H9 (cell line): ENCODE data around the gene SLC23A3. TPM values are rescaled to one million over a fixed set of nuclear protein-coding genes. Genes with fewer than 3 reads are reported as not detected.

Source experiments
- DNase-seq: peaks from one replicate; pipeline ENCODE4 v3.0.0-alpha.2; 2017
- H2AFZ ChIP-seq: one replicate; pipeline ENCODE4 v1.6.1; 2013; ENCODE audit warnings: mild to moderate bottlenecking, low read length, control low read depth, moderate library complexity
- H2AK5ac ChIP-seq: 2 replicates; pipeline ENCODE4 v1.6.1; 2013; ENCODE audit warnings: low read length, control low read depth, mixed read lengths; ENCODE audit not compliant: insufficient read length
- H2BK120ac ChIP-seq: one replicate; pipeline ENCODE4 v1.6.1; 2013; ENCODE audit warnings: low read depth, mild to moderate bottlenecking, low read length, control low read depth, inconsistent platforms; ENCODE audit not compliant: poor library complexity, severe bottlenecking
- H2BK12ac ChIP-seq: 2 replicates; pipeline ENCODE4 v1.6.1; 2013; ENCODE audit warnings: low read length, control low read depth, mixed read lengths, low read depth; ENCODE audit not compliant: insufficient read length
- H2BK15ac ChIP-seq: 2 replicates; pipeline ENCODE4 v1.6.1; 2013; ENCODE audit warnings: low read depth, low read length, control low read depth
- H2BK20ac ChIP-seq: one replicate; pipeline ENCODE4 v1.6.1; 2013; ENCODE audit warnings: low read depth, mild to moderate bottlenecking, low read length, control low read depth, inconsistent platforms; ENCODE audit not compliant: poor library complexity, severe bottlenecking
- H2BK5ac ChIP-seq: 2 replicates; pipeline ENCODE4 v1.6.1; 2013; ENCODE audit warnings: low read length, control low read depth, mixed read lengths; ENCODE audit not compliant: insufficient read length
- H3K14ac ChIP-seq: 2 replicates; pipeline ENCODE4 v1.6.1; 2013; ENCODE audit warnings: low read length, control low read depth; ENCODE audit not compliant: insufficient read depth
- H3K18ac ChIP-seq: 2 replicates; pipeline ENCODE4 v1.6.1; 2013; ENCODE audit warnings: low read depth, mild to moderate bottlenecking, mixed read lengths, low read length, control low read depth; ENCODE audit not compliant: insufficient read length
- H3K23ac ChIP-seq: 2 replicates; pipeline ENCODE4 v1.6.1; 2013; ENCODE audit warnings: low read length, control low read depth, mixed read lengths, low read depth; ENCODE audit not compliant: insufficient read length
- H3K23me2 ChIP-seq: 2 replicates; pipeline ENCODE4 v1.6.1; 2013; ENCODE audit warnings: low read depth, mild to moderate bottlenecking, mixed read lengths, low read length, control low read depth; ENCODE audit not compliant: insufficient read length, poor library complexity, severe bottlenecking
- H3K27ac ChIP-seq: 2 replicates; pipeline ENCODE4 v1.5.1; 2013; ENCODE audit warnings: low read length, control low read depth, mixed read lengths, low read depth; ENCODE audit not compliant: insufficient read length
- H3K27me3 ChIP-seq: 2 replicates; pipeline ENCODE4 v1.6.1; 2013; ENCODE audit warnings: low read length, control low read depth, inconsistent platforms; ENCODE audit not compliant: insufficient read depth
- H3K4ac ChIP-seq: 2 replicates; pipeline ENCODE4 v1.6.1; 2013; ENCODE audit warnings: low read depth, mild to moderate bottlenecking, control low read depth, inconsistent platforms, low read length, moderate library complexity
- H3K4me1 ChIP-seq: 2 replicates; pipeline ENCODE4 v1.6.1; 2013; ENCODE audit warnings: low read length, control low read depth, inconsistent platforms; ENCODE audit not compliant: insufficient read depth
- H3K4me2 ChIP-seq: 2 replicates; pipeline ENCODE4 v1.6.1; 2013; ENCODE audit warnings: low read length, control low read depth, mixed read lengths; ENCODE audit not compliant: insufficient read length, insufficient read depth
- H3K56ac ChIP-seq: 2 replicates; pipeline ENCODE4 v1.6.1; 2013; ENCODE audit warnings: low read depth, mild to moderate bottlenecking, mixed read lengths, low read length, control low read depth; ENCODE audit not compliant: insufficient read length
- H3K79me1 ChIP-seq: 2 replicates; pipeline ENCODE4 v1.6.1; 2013; ENCODE audit warnings: low read depth, mild to moderate bottlenecking, moderate library complexity, low read length, control low read depth, inconsistent platforms; ENCODE audit not compliant: insufficient read depth, poor library complexity, severe bottlenecking
- H3K79me2 ChIP-seq: 2 replicates; pipeline ENCODE4 v1.6.1; 2013; ENCODE audit warnings: low read length, control low read depth, inconsistent platforms; ENCODE audit not compliant: insufficient read depth
- H3K9ac ChIP-seq: 2 replicates; pipeline ENCODE4 v1.6.1; 2013; ENCODE audit warnings: low read length, control low read depth, mixed read lengths; ENCODE audit not compliant: insufficient read length; ENCODE audit errors: extremely low read depth
- H3K9me3 ChIP-seq: one replicate; pipeline ENCODE4 v1.6.1; 2013; ENCODE audit warnings: low read depth, low read length, inconsistent platforms; ENCODE audit not compliant: control insufficient read depth
- H3T11ph ChIP-seq: one replicate; pipeline ENCODE4 v1.6.1; 2013; ENCODE audit warnings: mild to moderate bottlenecking, low read length, control low read depth, inconsistent platforms
- H4K20me1 ChIP-seq: one replicate; pipeline ENCODE4 v1.6.1; 2013; ENCODE audit not compliant: control insufficient read depth, insufficient read length, insufficient read depth
- H4K5ac ChIP-seq: 2 replicates; pipeline ENCODE4 v1.6.1; 2013; ENCODE audit warnings: low read depth, mild to moderate bottlenecking, mixed read lengths, low read length, control low read depth; ENCODE audit not compliant: insufficient read length
- H4K8ac ChIP-seq: replicated peaks from 2 replicates; pipeline ENCODE4 v1.6.1; 2013; ENCODE audit warnings: low read length, control low read depth, mixed read lengths, low read depth; ENCODE audit not compliant: insufficient read length
- H4K91ac ChIP-seq: 2 replicates; pipeline ENCODE4 v1.6.1; 2013; ENCODE audit warnings: low read depth, mild to moderate bottlenecking, moderate library complexity, mixed read lengths, low read length, control low read depth; ENCODE audit not compliant: insufficient read length
- H3K27ac Mint-ChIP-seq, 3 experiments: 2 replicates in 2 of 3; 3 replicates in 1 of 3; pipeline ENCODE4 v1.8.0; 2020 to 2021; ENCODE audit warnings: mixed read lengths in 3 of 3, mild to moderate bottlenecking in 1 of 3, moderate library complexity in 1 of 3
- H3K27me3 Mint-ChIP-seq: 2 replicates; pipeline ENCODE4 v1.8.0; 2021; ENCODE audit warnings: low read depth, mild to moderate bottlenecking, moderate library complexity, mixed read lengths
- H3K36me3 Mint-ChIP-seq, 3 experiments: 2 replicates in 2 of 3; 3 replicates in 1 of 3; pipeline ENCODE4 v1.8.0; 2020 to 2021; ENCODE audit warnings: low read depth in 3 of 3, mixed read lengths in 3 of 3; ENCODE audit not compliant: insufficient read depth in 1 of 3
- H3K4me1 Mint-ChIP-seq, 2 experiments: 2 replicates each; pipeline ENCODE4 v1.8.0; 2020; ENCODE audit warnings: mixed read lengths in 2 of 2
- H3K4me3 Mint-ChIP-seq, 2 experiments: 2 replicates in 1 of 2; 3 replicates in 1 of 2; pipeline ENCODE4 v1.8.0; 2020 to 2021; ENCODE audit warnings: mild to moderate bottlenecking in 2 of 2, mixed read lengths in 2 of 2, moderate library complexity in 1 of 2
- H3K9me3 Mint-ChIP-seq, 2 experiments: 2 replicates in 1 of 2; 3 replicates in 1 of 2; pipeline ENCODE4 v1.8.0; 2020; ENCODE audit warnings: mild to moderate bottlenecking in 2 of 2, mixed read lengths in 2 of 2, moderate library complexity in 1 of 2
- WGBS: extraction: QIAGEN DNeasy Blood & Tissue Kit; methylation state at CpG from one replicate; pipeline ENCODE4 v1.1.7; 2013; ENCODE audit warnings: missing lambda C conversion rate, low lambda C conversion rate, mixed read lengths; ENCODE audit not compliant: insufficient read length; ENCODE audit errors: extremely low coverage; 5-methylcytosine and 5-hydroxymethylcytosine counted together
- total RNA-seq: library from RNA; stranded (reverse); gene quantifications from 2 replicates; pipeline ENCODE4 v1.2.1, GENCODE V29; 2021
- TF ChIP-seq, protein P1 (sequence below): fragments of 200-600 bp; sonication (generic); conservative IDR thresholded peaks from 3 replicates; pipeline ENCODE4 v1.8.0; 2021; ENCODE audit warnings: antibody characterized with exemption, mild to moderate bottlenecking

Gene SLC23A3
- total RNA-seq, 1 experiment from 2014 or later = 1.2 TPM

DNA sequence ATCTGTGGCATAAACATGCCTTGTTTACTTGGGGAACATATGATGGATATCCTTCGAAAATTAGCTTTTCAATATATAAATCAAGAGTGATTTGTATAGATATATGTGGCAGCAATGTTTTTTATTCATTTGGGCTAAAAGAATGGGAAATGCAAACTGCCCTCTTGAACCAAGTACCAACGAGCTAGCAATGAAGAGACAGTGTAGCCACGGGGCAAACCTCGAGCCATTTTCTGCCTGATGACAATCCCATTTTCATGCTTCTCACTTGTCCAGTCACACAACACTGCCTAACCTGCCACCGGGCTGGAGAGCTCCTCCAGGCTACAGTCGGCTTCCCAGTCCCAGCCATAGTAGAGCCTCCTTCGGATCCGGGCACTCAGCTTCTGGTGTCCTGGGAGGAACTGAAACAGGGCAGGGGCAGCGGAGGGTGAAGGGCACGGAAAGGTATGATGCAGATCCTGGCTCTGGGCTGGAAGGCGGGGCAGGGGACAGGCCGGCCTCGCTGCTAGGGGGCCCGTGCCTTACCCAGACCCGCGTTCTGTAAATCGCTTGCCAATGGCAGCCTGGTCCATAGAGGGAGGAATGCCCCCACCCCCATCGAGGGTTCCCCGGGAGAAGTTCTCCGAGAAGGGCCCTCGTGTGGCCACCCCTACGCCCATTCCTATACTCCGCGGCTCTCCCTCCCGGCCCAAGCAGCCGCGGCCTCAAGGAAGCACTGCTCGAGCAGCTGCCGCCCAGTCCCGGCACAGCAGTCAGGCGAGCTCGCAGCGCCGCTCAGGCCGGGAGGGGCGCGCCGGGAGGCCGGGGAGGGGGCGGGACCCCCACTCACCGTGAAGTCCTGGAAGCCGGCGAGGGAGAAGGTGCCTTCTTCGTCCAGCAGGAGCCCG lies 6.3 kb upstream of the SLC23A3 start:
- no peaks in the 10 kb centered on the region for H4K20me1 ChIP-seq
- H2BK5ac ChIP-seq = no peak overlapping the region
- H3K23ac ChIP-seq = no peak overlapping the region
- no peak overlapping the region for H2AK5ac ChIP-seq
- no peak overlapping the region for H4K5ac ChIP-seq
- no peak overlapping the region for H3K18ac ChIP-seq
- H3K9me3 Mint-ChIP-seq = no peaks in the 10 kb centered on the region; a peak in 2 of 5 replicates
- H2BK120ac ChIP-seq = no peak overlapping the region
- no peaks in the 10 kb centered on the region; the same call in 1 of the 2 replicates for H3K27me3 Mint-ChIP-seq
- no peak overlapping the region for H3K14ac ChIP-seq
- 0 out of 2 replicates have a peak, but pooled peaks cover 3% of the 10 kb centered on the region for H3K4me1 ChIP-seq
- peak overlapping the region in 1 of 3 experiments; percentile 35; a peak in 2 of 7 replicates for H3K27ac Mint-ChIP-seq
- peak overlapping the region; percentile 99 for H3K4me2 ChIP-seq
- peak; percentile 39 for DNase-seq
- peaks cover 12 to 41% (median 37%) of the 10 kb centered on the region in 3 experiments for H3K36me3 Mint-ChIP-seq
- H4K91ac ChIP-seq = no peak overlapping the region
- no peaks in the 10 kb centered on the region for H3K79me2 ChIP-seq
- no peak overlapping the region for H3T11ph ChIP-seq
- H3K79me1 ChIP-seq = peaks cover 3% of the 10 kb centered on the region
- no peak overlapping the region for H2BK15ac ChIP-seq
- no peak overlapping the region for H3K56ac ChIP-seq
- peak overlapping the region; percentile 90 to 93 for H3K4me3 Mint-ChIP-seq
- peaks cover 20% of the 10 kb centered on the region for H3K23me2 ChIP-seq
- peaks cover 17 to 22% of the 10 kb centered on the region in 2 experiments for H3K4me1 Mint-ChIP-seq
- peak overlapping the region; percentile 27 for H3K9ac ChIP-seq
- no peak overlapping the region for H2BK20ac ChIP-seq
- no peak overlapping the region for H3K4ac ChIP-seq
- no peaks in the 10 kb centered on the region for H3K9me3 ChIP-seq
- no peak overlapping the region for H2BK12ac ChIP-seq
- H3K27ac ChIP-seq = no peak overlapping the region
- no peak overlapping the region for H4K8ac ChIP-seq
- H3K27me3 ChIP-seq = no peaks in the 10 kb centered on the region
- WGBS = no CpG with 5 or more reads among the region's 45 CpGs
- TF ChIP-seq, protein P1, sequence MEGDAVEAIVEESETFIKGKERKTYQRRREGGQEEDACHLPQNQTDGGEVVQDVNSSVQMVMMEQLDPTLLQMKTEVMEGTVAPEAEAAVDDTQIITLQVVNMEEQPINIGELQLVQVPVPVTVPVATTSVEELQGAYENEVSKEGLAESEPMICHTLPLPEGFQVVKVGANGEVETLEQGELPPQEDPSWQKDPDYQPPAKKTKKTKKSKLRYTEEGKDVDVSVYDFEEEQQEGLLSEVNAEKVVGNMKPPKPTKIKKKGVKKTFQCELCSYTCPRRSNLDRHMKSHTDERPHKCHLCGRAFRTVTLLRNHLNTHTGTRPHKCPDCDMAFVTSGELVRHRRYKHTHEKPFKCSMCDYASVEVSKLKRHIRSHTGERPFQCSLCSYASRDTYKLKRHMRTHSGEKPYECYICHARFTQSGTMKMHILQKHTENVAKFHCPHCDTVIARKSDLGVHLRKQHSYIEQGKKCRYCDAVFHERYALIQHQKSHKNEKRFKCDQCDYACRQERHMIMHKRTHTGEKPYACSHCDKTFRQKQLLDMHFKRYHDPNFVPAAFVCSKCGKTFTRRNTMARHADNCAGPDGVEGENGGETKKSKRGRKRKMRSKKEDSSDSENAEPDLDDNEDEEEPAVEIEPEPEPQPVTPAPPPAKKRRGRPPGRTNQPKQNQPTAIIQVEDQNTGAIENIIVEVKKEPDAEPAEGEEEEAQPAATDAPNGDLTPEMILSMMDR = no peak; the same call in none of the 3 replicates
- H2AFZ ChIP-seq = no peak overlapping the region
